AG08395 (cell line): Measurements from ENCODE around the gene DNM1.

Experiments
- DNase-seq: peaks from one replicate; pipeline ENCODE4 v3.0.0; 2012; ENCODE audit warnings: mixed read lengths, low spot score

The DNM1 gene

DNA sequence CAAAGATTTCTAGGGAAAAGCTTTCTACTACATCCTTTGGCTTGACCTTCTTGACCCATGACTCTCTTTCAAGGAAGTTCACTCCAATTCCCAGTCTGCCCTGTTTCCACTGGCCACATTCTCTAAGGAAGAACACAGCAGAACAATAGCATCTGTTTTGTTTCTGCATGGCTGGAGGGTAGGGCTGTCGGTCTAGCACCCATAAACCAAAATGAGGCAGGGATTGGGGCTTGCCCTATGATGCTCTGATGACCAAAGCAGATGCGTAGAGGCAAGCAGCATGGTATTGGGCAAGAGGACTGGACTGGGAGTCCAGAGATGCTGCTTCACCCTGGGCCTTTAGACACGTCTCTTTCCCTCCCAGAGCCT is 48.5 kb downstream of the DNM1 start:
- no peak for DNase-seq

DNA sequence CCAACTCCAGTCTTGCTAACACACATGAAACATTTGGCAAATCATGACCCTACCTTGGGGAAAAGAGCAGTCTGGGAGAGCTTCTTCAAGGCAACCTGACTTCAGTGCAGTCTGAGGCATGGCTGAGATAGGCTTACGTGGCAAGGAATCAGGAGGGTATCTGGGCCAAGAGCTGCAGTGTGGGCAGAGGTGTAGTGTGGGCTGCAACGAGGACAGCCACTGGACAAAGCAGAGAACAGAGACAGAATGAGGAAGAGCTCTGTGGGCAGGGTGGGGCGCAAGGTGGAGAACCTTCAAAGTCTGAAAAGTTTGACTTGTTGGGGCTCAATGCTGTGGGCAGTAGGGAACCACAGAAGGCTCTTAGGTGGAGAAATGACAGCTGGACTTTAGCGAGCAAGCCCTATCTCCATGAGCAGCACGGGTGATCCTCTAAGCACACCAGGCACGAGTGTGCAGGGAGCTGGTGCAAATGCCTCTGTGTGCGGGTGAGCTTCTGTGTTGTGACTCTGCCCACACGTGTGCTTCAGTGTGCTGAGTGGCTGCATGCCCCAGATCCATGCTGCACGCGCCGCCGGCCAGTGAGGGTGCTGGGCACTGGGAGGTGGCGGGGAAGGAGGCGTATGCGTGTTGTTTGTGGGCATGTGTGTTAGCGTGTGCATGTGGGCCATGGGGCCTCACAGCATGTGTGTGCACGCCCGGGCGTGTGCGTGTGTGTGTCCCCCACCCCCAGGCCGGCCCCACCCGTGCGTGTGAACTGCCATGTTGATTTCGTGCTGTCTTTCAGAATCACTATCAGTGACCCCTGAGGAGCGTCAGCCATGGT is 49.3 kb downstream of the DNM1 start:
- DNase-seq = no peak

- no peak for DNase-seq
Measured at GRCh38 chr9:128253140-128253990, 50.2 kb downstream of the DNM1 start.

DNA sequence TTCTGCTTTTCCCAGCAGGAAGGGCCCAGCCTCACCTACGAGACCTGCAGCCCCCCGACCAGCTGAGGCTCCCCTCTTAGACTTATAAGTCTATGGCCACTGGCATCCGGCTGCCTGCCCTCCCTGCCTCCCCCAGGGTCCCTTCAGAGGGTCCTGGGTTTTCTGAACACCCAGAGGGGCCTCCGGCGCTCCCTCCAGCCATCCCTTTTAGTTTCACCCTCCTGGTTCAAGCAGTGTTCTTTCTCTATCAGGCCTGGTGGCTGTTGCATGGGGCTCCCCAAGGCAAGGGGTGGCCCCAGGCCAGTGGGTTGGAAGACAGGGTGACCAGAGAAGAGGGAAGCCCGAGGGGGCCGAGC is 50.8 kb downstream of the DNM1 start:
- DNase-seq = no peak

DNA sequence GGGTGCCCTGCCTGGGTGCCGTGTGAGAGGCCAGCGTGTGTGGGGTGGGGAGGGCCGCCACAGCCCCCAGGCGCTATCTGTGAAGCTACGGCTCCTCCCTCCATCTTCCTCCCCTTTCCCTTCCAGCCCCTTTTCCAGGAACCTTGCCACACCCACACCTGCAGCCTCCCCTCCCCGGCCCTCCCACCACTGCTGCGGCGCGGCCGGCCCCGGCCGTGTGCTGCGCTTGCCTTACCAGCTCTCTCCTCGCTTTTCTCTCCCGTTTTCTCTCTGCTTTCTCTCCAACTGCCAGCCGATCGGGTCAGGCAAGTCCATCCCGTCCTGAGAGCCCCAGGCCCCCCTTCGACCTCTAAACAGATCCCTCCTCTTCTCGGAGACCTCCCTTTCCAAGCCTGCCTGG is 51.2 kb downstream of the DNM1 start:
- DNase-seq = no peak

- peak; percentile 83 for DNase-seq
Measured at GRCh38 chr9:128254855-128255759, 51.9 kb downstream of the DNM1 start.

- DNase-seq = no peak
Measured at GRCh38 chr9:128257086-128257825, 54.1 kb downstream of the DNM1 start.

DNA sequence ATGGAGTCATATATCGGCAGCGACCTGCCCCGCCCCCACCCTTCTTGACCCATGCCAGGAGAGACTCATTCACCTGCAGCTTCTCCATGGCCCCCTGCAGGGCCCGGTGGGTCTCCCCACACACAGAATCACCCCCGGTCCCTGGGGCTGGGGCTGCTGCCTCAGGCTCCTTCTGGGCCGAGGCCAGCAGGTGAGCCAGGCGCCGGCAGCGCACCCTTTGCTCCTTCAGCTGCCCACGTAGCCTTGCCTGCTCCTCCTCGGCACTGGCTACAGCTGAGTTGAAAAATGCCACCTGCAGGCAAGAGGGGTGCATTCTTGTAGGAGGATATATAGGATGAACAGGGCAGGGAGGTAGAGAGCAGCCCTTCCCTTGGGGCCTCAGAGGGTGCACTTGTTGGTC is 54.7 kb downstream of the DNM1 start:
- DNase-seq = no peak

GRCh38 chr9:128258326-128258725 is 55.1 kb downstream of the DNM1 start:
- no peak for DNase-seq

- no peak for DNase-seq
Measured at GRCh38 chr9:128259156-128259555, 56.0 kb downstream of the DNM1 start.

DNA sequence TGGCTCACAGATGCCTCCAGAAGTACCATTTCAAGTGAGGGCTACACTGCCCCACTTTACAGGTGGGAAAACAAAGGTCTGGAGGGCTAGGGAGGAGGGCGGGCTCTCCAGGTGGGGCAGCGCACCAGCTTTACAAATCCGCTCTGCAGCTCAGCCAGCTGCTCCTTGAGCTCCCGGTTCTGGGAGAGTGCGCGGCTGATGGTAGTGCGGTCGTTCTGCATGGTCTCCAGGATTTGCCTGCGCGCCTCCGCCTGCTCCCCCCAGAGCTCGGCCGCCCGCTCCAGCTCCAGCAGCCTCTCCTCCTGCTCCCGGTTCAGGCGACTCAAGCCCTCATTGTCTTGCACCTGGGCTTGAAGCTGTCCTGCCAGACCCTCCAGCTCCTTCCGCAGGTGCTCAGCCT is 57.2 kb downstream of the DNM1 start:
- no peak for DNase-seq

DNA sequence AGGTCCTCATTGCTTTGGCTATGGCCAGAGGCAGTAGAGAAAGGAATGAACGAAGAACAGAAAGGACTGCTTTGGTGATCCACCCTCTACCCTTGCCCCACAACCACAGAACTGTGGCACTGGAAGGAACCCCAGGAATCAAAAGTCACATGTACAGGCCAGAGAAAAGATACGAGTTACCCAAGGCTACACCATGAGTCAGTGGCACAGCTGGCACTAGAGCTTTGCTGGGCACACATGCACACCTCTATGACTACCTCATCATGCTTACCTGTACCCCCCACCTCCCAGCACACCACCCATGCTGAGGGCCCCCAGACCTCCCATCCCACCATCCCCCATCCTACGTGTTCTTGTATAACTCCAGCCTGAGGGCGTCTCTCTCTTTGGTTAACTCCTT is 59.5 kb downstream of the DNM1 start:
- DNase-seq = no peak

GRCh38 chr9:128265348-128265847 is 62.2 kb downstream of the DNM1 start:
- no peak for DNase-seq

- DNase-seq = no peak
Measured at GRCh38 chr9:128266868-128267590, 63.9 kb downstream of the DNM1 start.

DNA sequence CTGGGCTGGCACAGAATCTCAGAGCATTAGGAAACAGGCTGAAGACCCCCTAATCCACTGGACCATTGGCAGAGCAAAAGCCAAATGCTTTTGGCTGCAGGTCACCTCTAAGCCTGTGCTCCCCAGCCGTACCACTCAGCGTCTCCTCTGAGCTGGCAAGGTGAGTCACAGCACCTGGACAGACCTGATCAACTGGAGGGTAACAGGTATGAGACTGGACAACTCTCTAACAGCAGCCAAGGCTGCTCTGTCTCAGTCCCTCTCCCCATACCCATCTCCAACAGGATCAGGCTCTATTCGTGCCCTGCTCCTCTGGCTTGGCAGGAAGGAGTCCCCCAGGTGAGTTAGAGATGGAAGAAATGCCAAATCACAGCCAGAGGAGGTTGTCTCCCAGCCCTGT is 67.9 kb downstream of the DNM1 start:
- DNase-seq = no peak

GRCh38 chr9:128271512-128271911 is 68.3 kb downstream of the DNM1 start:
- no peak for DNase-seq

- DNase-seq = no peak
Measured at GRCh38 chr9:128274245-128274644, 71.1 kb downstream of the DNM1 start.

- peak; percentile 63 for DNase-seq
Measured at GRCh38 chr9:128275198-128276007, 72.2 kb downstream of the DNM1 start, which contains the start of gene GOLGA2. Gene GOLGA2 (minus strand): TSS chr9:128276007. CDS start chr9:128275976, 31 bp downstream.

GRCh38 chr9:128276008-128276573 is 72.9 kb downstream of the DNM1 start, which contains the start of gene SWI5:
Gene SWI5 (plus strand): TSS chr9:128276276.
- DNase-seq = peak; percentile 100
